Activated naive CD8-positive, alpha-beta T cell (primary cell): ENCODE results near the gene CST5.
"Not testable (repeated sequence)": the region's sequence is repeated elsewhere in the genome, so short reads cannot be mapped to it uniquely, and the experiment has no call there.

ENCODE experiments used
- H3K27ac Mint-ChIP-seq: one replicate; pipeline ENCODE4 v1.8.0; 2021; ENCODE audit warnings: mixed read lengths
- H3K27me3 Mint-ChIP-seq: one replicate; pipeline ENCODE4 v1.8.0; 2021; ENCODE audit warnings: mixed read lengths
- H3K36me3 Mint-ChIP-seq: one replicate; pipeline ENCODE4 v1.8.0; 2021; ENCODE audit warnings: mixed read lengths
- H3K4me1 Mint-ChIP-seq: one replicate; pipeline ENCODE4 v1.8.0; 2021; ENCODE audit warnings: low read depth, mixed read lengths
- H3K4me3 Mint-ChIP-seq: one replicate; pipeline ENCODE4 v1.8.0; 2021; ENCODE audit warnings: mild to moderate bottlenecking, mixed read lengths
- H3K9me3 Mint-ChIP-seq: one replicate; pipeline ENCODE4 v1.8.0; 2021; ENCODE audit warnings: low read depth, mixed read lengths

Gene CST5

GRCh38 chr20:23915844-23916243 is 36.3 kb upstream of the CST5 start:
- H3K36me3 Mint-ChIP-seq = no peaks in the 10 kb centered on the region
- no peak overlapping the region for H3K4me3 Mint-ChIP-seq
- no peaks in the 10 kb centered on the region for H3K9me3 Mint-ChIP-seq
- no peaks in the 10 kb centered on the region for H3K27me3 Mint-ChIP-seq
- no peak overlapping the region for H3K27ac Mint-ChIP-seq
- peaks cover 24% of the 10 kb centered on the region for H3K4me1 Mint-ChIP-seq

DNA sequence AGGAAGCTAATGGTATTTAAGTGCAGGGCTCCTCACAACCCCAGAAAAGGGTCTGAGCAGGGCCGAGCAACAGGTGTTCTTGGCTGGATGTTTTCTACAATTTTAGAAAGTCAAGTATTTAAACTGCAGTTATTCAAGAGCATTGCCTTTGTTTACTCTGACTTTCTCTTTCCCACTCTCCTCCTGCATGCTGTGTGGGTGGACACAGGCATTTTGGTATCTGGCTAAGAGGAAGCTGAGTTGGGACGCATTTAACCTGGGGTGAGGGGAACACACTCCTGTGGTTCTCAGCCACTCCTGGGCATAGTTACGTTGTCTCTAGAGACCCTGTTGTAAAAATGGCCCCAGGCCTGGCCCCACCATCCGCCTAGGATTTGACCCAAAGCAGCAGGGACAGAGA is 34.9 kb upstream of the CST5 start:
- H3K36me3 Mint-ChIP-seq, H3K27ac Mint-ChIP-seq, H3K4me1 Mint-ChIP-seq, H3K9me3 Mint-ChIP-seq, H3K27me3 Mint-ChIP-seq, H3K4me3 Mint-ChIP-seq: not testable (repeated sequence)

DNA sequence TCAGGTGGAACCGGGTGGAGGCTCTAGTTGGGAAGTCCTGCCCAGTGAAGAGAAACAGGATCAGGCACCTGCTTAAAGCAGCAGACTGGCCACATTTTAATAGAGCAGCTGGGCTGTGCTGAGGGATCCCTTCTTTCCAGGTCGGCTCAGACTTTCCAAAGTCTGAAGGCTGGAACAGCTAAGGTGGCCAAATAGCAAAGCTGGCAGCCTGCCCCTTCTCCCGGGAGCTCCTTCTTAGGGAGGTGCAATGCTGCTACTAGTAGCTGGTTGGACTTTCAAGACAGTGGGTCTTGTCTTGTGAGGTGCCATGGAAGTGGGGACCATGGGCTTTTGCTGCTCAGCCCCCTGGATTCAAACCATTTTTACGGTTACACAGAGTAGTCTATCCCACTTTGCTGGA is 30.7 kb upstream of the CST5 start:
- no peak overlapping the region for H3K27ac Mint-ChIP-seq
- no peak overlapping the region for H3K4me3 Mint-ChIP-seq
- H3K9me3 Mint-ChIP-seq = peaks cover 30% of the 10 kb centered on the region

DNA sequence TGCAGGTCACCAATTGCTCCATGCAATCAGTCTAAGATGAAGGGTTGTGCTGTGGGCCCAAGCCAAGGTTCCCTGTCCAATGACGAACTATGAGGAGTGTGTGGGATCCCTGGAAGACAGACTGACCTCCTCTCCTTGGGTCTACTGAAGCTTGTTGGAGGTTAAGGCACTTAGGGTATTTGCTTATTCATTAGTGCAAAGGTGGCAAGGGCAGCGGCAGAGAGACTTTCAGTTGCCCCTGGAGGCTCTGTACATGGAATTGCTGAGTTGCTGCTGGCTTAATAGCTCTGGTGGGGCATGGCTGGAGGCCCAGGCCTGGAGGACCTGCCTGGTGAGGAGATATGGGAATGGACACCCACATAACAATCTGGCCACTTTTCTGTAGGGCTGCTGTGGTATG is 29.8 kb upstream of the CST5 start:
- H3K9me3 Mint-ChIP-seq = peaks cover 36% of the 10 kb centered on the region
- no peaks in the 10 kb centered on the region for H3K4me1 Mint-ChIP-seq
- H3K4me3 Mint-ChIP-seq = no peak overlapping the region
- no peak overlapping the region for H3K27ac Mint-ChIP-seq
- H3K36me3 Mint-ChIP-seq = peaks cover 26% of the 10 kb centered on the region
- no peaks in the 10 kb centered on the region for H3K27me3 Mint-ChIP-seq

More for the DNA sequence above, 30.7 kb upstream of the CST5 start:
- Mint-ChIP-seq H3K27me3 (no peaks in the 10 kb centered on the region), H3K36me3 (peaks cover 26% of the 10 kb centered on the region), H3K4me1 (no peaks in the 10 kb centered on the region)

DNA sequence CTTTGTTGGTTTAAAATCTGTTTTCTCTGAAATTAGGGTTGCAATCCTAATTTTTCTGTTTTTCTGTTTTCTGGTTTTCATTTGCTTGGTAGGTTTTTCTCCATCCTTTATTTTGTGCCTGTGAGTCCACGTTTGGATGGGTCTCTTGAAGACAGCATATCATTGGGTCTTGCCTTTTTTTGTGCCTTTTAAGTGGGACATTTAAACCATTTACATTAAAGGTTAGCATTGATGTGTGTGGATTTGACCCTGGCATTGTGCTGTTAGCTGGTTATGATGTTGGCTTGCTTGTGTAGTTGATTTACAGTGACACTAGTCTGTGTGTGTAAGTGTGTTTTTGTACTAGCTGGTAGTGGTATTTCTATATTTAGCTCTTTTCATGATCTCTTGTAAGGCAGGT is 28.0 kb upstream of the CST5 start:
- H3K36me3 Mint-ChIP-seq = peaks cover 32% of the 10 kb centered on the region
- no peak overlapping the region for H3K27ac Mint-ChIP-seq
- peaks cover 4% of the 10 kb centered on the region for H3K4me1 Mint-ChIP-seq
- H3K27me3 Mint-ChIP-seq = no peaks in the 10 kb centered on the region
- H3K9me3 Mint-ChIP-seq = peaks cover 36% of the 10 kb centered on the region
- no peak overlapping the region for H3K4me3 Mint-ChIP-seq

DNA sequence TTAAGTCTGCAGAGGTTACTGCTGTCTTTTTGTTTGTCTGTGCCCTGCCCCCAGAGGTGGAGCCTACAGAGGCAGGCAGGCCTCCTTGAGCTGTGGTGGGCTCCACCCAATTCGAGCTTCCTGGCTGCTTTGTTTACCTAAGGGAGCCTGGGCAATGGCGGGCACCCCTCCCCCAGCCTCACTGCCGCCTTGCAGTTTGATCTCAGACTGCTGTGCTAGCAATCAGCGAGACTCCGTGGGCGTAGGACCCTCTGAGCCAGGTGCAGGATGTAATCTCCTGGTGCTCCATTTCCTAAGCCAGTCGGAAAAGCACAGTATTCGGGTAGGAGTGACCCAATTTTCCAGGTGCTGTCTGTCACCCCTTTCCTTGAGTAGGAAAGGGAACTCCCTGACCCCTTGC is 22.8 kb upstream of the CST5 start:
- not testable (repeated sequence) for H3K27me3 Mint-ChIP-seq, H3K4me1 Mint-ChIP-seq, H3K27ac Mint-ChIP-seq
- Mint-ChIP-seq H3K4me3 (peak overlapping the region; percentile 50), H3K36me3 (peaks cover 16% of the 10 kb centered on the region), H3K9me3 (peaks cover 28% of the 10 kb centered on the region)

DNA sequence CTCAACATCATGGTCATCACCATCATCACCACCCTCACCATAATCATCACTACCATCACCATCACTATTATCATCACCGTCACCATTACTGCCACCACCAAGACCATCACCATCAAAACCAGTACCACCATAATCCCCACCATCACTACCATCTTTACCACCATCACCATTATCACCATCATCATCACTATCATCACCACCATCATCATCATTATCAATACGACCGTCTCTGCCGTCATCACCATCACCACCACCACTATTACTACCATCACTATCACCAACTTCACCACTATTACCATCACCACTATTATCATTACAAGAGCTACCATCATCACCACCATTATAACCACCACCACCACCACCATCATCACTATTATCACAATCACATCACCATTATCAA is 11.3 kb upstream of the CST5 start:
- not testable (repeated sequence) for H3K4me3 Mint-ChIP-seq, H3K4me1 Mint-ChIP-seq, H3K27me3 Mint-ChIP-seq, H3K36me3 Mint-ChIP-seq, H3K27ac Mint-ChIP-seq, H3K9me3 Mint-ChIP-seq

- no peaks in the 10 kb centered on the region for H3K9me3 Mint-ChIP-seq
- no peak overlapping the region for H3K27ac Mint-ChIP-seq
- no peaks in the 10 kb centered on the region for H3K27me3 Mint-ChIP-seq
- H3K4me3 Mint-ChIP-seq = no peak overlapping the region
- no peaks in the 10 kb centered on the region for H3K36me3 Mint-ChIP-seq
- H3K4me1 Mint-ChIP-seq = no peaks in the 10 kb centered on the region
These were observed 10.2 kb upstream of the CST5 start for GRCh38 chr20:23889775-23890187.

DNA sequence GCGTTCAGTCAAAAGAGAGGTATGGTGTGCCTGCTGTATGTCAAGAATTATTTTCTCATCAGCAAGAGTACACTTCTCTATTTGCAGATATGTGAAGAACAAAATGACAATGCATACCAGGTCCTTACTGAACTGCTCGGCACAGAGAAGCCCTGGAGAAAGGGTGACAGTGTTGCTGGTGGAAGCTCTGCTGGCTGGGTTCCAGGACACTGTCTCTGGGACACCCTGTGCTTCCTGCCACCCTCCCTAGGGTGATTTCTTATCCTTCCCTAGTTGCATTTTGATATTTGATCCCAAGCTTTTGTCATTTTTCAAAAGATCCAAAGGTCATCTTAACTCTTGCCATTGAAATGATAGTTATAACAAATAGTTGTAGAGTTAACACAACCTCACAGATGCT is 8.3 kb upstream of the CST5 start:
- Mint-ChIP-seq H3K9me3 (no peaks in the 10 kb centered on the region), H3K27ac (no peak overlapping the region), H3K4me1 (no peaks in the 10 kb centered on the region), H3K36me3 (no peaks in the 10 kb centered on the region), H3K4me3 (no peak overlapping the region), H3K27me3 (no peaks in the 10 kb centered on the region)

DNA sequence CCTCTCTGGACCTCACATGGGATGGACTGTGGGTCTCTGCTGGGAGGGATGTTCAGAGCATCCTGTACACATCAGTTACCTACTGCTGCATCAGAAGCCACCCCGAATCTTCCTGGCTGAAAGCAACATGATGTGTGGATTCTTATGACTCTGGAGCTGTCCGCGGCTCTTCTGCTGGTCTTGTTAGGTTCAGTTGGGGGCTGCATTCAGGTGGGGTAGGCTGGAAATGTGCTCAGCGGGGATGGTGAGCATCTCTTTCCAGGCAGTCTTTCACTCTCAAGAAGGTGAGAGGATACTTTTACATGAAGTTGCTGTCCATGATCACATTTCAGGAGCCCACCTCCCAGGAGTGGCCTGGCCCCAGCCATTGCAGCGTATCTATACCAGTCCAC is 5.2 kb upstream of the CST5 start:
- no peaks in the 10 kb centered on the region for H3K27me3 Mint-ChIP-seq
- H3K4me3 Mint-ChIP-seq = no peak overlapping the region
- H3K36me3 Mint-ChIP-seq = no peaks in the 10 kb centered on the region
- no peaks in the 10 kb centered on the region for H3K9me3 Mint-ChIP-seq
- no peak overlapping the region for H3K27ac Mint-ChIP-seq
- H3K4me1 Mint-ChIP-seq = no peaks in the 10 kb centered on the region

- no peaks in the 10 kb centered on the region for H3K4me1 Mint-ChIP-seq
- H3K27me3 Mint-ChIP-seq = no peaks in the 10 kb centered on the region
- no peaks in the 10 kb centered on the region for H3K9me3 Mint-ChIP-seq
- H3K4me3 Mint-ChIP-seq = no peak overlapping the region
- H3K36me3 Mint-ChIP-seq = no peaks in the 10 kb centered on the region
- no peak overlapping the region for H3K27ac Mint-ChIP-seq
These were observed 4.7 kb upstream of the CST5 start for GRCh38 chr20:23884136-23884770.

GRCh38 chr20:23881371-23881770 is 1.8 kb upstream of the CST5 start:
- H3K4me3 Mint-ChIP-seq = no peak overlapping the region
- no peaks in the 10 kb centered on the region for H3K36me3 Mint-ChIP-seq
- H3K4me1 Mint-ChIP-seq = no peaks in the 10 kb centered on the region

DNA sequence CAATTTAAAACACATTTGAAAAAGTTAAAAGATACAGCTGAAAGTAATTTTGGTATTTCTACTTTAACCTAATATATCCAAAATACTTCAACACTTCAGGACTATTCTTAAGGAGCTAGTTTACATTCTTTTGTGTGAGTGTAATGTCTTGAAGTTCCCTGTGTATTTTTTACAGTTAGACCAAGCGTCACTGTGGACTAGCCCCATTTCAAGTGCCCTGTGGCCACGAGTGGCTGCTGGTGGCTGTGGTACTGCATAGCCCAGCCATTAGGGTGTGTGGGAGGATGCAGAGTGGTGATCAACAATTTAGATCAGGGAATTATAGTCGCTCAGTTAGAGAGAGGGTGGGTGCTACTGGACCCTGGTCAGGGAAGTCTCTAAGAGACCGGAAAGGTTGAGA is 869 bp upstream of the CST5 start:
- Mint-ChIP-seq H3K4me3 (no peak overlapping the region), H3K27ac (no peak overlapping the region), H3K27me3 (no peaks in the 10 kb centered on the region), H3K4me1 (no peaks in the 10 kb centered on the region), H3K36me3 (no peaks in the 10 kb centered on the region), H3K9me3 (no peaks in the 10 kb centered on the region)

More at GRCh38 chr20:23881371-23881770, 1.8 kb upstream of the CST5 start:
- Mint-ChIP-seq H3K27me3 (no peaks in the 10 kb centered on the region), H3K27ac (no peak overlapping the region), H3K9me3 (no peaks in the 10 kb centered on the region)

GRCh38 chr20:23879811-23880374 is 345 bp upstream of the CST5 start:
- Mint-ChIP-seq H3K27me3 (no peaks in the 10 kb centered on the region), H3K9me3 (no peaks in the 10 kb centered on the region), H3K36me3 (no peaks in the 10 kb centered on the region), H3K4me3 (no peak overlapping the region), H3K27ac (no peak overlapping the region), H3K4me1 (no peaks in the 10 kb centered on the region)

GRCh38 chr20:23878787-23879186 is 761 bp downstream of the CST5 start:
- Mint-ChIP-seq H3K4me1 (no peaks in the 10 kb centered on the region), H3K27me3 (no peaks in the 10 kb centered on the region), H3K36me3 (no peaks in the 10 kb centered on the region), H3K4me3 (no peak overlapping the region), H3K27ac (no peak overlapping the region), H3K9me3 (no peaks in the 10 kb centered on the region)

- H3K36me3 Mint-ChIP-seq, H3K4me1 Mint-ChIP-seq, H3K4me3 Mint-ChIP-seq, H3K9me3 Mint-ChIP-seq, H3K27ac Mint-ChIP-seq, H3K27me3 Mint-ChIP-seq: not testable (repeated sequence)
These were observed 1.5 kb downstream of the CST5 start for GRCh38 chr20:23878016-23878542.
